RWPE2 (cell line): ENCODE data around the gene CCDC85A.

Experiments
- ATAC-seq: fragments of 200-7000 bp; cut with Tn5 transposase; 3 replicates; pipeline ENCODE4 v1.9.1; 2021; ENCODE audit warnings: low read depth
- DNase-seq: peaks from one replicate; pipeline ENCODE4 v3.0.0-alpha.2; 2020; ENCODE audit warnings: low spot score
- H3K27ac ChIP-seq: fragments of 450-650 bp; 2 replicates; pipeline ENCODE4 v1.5.1; 2017; ENCODE audit warnings: mild to moderate bottlenecking; ENCODE audit not compliant: poor library complexity, severe bottlenecking
- H3K27me3 ChIP-seq: fragments of 250-450 bp; sonication (Bioruptor Pico); 2 replicates; pipeline ENCODE4 v1.5.1; 2021; ENCODE audit warnings: mild to moderate bottlenecking, moderate library complexity; ENCODE audit not compliant: insufficient read depth, poor library complexity, severe bottlenecking
- H3K36me3 ChIP-seq: fragments of 250-450 bp; sonication (Bioruptor Pico); 2 replicates; pipeline ENCODE4 v1.5.1; 2020; ENCODE audit warnings: low read depth, mild to moderate bottlenecking, moderate library complexity
- H3K4me1 ChIP-seq: fragments of 250-450 bp; sonication (Bioruptor Pico); 2 replicates; pipeline ENCODE4 v1.5.1; 2021; ENCODE audit warnings: mild to moderate bottlenecking, moderate library complexity; ENCODE audit not compliant: insufficient read depth, poor library complexity, severe bottlenecking
- H3K4me3 ChIP-seq: fragments of 250-450 bp; sonication (Bioruptor Pico); 2 replicates; pipeline ENCODE4 v1.5.1; 2021; ENCODE audit warnings: mild to moderate bottlenecking, moderate library complexity; ENCODE audit not compliant: severe bottlenecking
- H3K9me3 ChIP-seq: fragments of 250-450 bp; sonication (Bioruptor Pico); 2 replicates; pipeline ENCODE4 v1.5.1; 2021; ENCODE audit warnings: mild to moderate bottlenecking, moderate library complexity; ENCODE audit not compliant: severe bottlenecking
- CTCF ChIP-seq: fragments of 450-650 bp; IDR thresholded peaks from one replicate; pipeline ENCODE4 v1.5.1; 2017; ENCODE audit warnings: mild to moderate bottlenecking, moderate library complexity; ENCODE audit not compliant: poor library complexity, severe bottlenecking

CCDC85A gene

GRCh38 chr2:56347881-56348280 is 164.1 kb downstream of the CCDC85A start:
- DNase-seq: no peak
- Histone ChIP-seq H3K36me3 (no peaks in the 10 kb centered on the region), H3K4me1 (no peaks in the 10 kb centered on the region), H3K27me3 (no peaks in the 10 kb centered on the region), H3K9me3 (no peaks in the 10 kb centered on the region), H3K27ac (no peak overlapping the region), H3K4me3 (no peak overlapping the region)
- TF ChIP-seq CTCF: no peak
- ATAC-seq: no peak

DNA sequence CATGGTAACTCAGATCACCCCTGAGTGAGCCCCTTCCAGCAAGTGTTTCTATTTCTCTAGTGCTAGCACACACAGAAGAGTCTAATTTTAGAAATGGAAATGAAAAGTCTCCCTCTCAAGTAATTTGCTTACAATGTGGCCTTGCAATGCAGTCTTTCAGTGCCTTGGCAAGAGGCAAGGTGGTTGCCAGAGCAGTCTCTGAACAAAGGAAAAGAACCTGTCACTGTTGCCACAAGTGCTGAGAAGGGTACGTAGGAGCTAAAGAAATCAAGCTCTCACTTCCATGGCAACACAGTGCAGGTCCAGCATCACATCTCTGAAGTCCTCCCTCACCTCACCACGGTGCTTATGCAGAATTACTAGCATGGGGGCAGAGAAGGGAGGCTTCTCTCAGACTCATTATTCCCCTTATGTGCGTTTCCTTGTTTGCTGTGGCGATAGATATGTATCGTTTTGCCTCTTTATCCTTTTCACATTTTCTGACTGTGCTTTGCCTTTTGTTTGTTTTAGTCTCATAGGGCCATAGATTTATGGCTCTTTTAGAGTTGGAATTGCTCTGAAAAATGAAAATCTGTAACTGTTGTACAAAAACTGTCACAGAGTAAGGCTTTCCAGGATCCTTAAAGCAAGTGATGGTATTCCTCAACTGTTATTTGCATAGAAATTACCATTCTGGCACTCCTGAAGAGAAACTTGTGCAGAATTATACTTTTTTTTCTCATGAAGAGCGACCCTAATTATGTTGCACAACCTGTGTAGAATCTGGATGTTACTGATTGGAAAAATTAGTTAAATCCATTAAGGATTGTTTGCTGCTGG is 164.8 kb downstream of the CCDC85A start:
- H3K27me3 ChIP-seq: no peaks in the 10 kb centered on the region
- ATAC-seq (no peak), DNase-seq (no peak)
- no peaks in the 10 kb centered on the region for H3K36me3 ChIP-seq
- no peak overlapping the region for H3K27ac ChIP-seq
- no peaks in the 10 kb centered on the region for H3K4me1 ChIP-seq
- H3K9me3 ChIP-seq: no peaks in the 10 kb centered on the region
- TF ChIP-seq CTCF: no peak
- no peak overlapping the region for H3K4me3 ChIP-seq

DNA sequence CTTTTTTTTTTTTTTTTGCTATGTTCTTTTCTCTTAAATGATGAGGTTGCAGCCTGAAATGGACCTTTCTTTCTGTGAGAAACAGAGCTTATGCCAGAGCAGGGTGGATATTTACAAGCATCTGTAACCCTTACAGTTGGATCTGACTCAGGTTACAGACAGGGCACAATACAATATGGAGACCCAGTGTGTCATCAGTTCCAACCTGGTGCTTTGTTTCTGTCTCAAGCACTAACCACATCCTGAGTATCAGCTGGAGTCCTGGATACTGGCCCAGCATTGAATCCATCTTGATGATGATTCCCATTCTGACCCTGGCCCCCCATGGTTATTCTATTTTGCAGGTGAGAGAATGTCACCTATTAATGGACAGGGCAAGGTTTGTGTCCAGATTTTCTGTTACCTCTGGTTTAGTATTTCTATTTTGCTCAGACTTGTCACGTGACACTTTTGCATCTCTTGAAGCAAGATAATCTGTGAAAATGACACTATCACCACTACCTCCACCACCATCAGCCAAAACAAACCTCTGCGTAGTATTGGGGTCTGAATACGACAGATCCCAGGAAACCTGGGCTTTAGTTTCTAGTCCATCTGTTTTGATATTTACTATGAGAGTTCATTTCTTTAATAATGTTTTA is 174.0 kb downstream of the CCDC85A start:
- no peaks in the 10 kb centered on the region for H3K36me3 ChIP-seq
- ATAC-seq (no peak), DNase-seq (no peak)
- H3K4me3 ChIP-seq: no peak overlapping the region
- no peak overlapping the region for H3K27ac ChIP-seq
- no peaks in the 10 kb centered on the region for H3K4me1 ChIP-seq
- no peak for TF ChIP-seq CTCF
- no peaks in the 10 kb centered on the region for H3K9me3 ChIP-seq
- no peaks in the 10 kb centered on the region for H3K27me3 ChIP-seq

GRCh38 chr2:56361844-56362243 is 178.1 kb downstream of the CCDC85A start:
- Histone ChIP-seq H3K36me3 (no peaks in the 10 kb centered on the region), H3K4me3 (no peak overlapping the region), H3K9me3 (no peaks in the 10 kb centered on the region), H3K27me3 (no peaks in the 10 kb centered on the region), H3K27ac (no peak overlapping the region), H3K4me1 (no peaks in the 10 kb centered on the region)
- ATAC-seq (no peak), DNase-seq (no peak)
- no peak for TF ChIP-seq CTCF

DNA sequence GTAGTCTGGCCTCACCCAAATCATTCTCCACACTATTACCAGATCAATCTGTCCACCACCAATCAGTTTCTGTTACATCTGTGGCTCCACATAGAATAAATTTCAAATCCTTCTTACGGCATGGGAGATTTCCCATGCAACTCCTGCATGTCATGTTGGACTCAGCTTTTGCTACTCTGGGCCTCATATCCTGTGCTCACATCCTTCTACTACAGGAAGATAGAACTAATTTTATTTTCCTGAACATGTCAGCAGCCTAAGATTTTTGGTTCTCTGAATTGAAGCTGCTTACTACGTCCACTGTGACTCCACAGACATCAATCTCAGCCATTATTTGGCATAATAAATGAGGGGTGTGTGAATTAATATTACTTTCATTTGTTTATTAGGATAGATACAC is 181.1 kb downstream of the CCDC85A start:
- no peaks in the 10 kb centered on the region for H3K27me3 ChIP-seq
- no peak overlapping the region for H3K4me3 ChIP-seq
- DNase-seq: no peak
- no peak overlapping the region for H3K27ac ChIP-seq
- H3K36me3 ChIP-seq: no peaks in the 10 kb centered on the region
- ATAC-seq: no peak
- no peaks in the 10 kb centered on the region for H3K4me1 ChIP-seq
- H3K9me3 ChIP-seq: no peaks in the 10 kb centered on the region
- TF ChIP-seq CTCF: no peak
